Karpas-422 (cell line): Measurements from ENCODE around the gene FBXL16. TPM values are rescaled to one million over a fixed set of nuclear protein-coding genes. Genes with fewer than 3 reads are reported as not detected.
A peak's percentile ranks its signal among the peaks of the same experiment; 100 is the strongest.

Experiments used
- DNase-seq: peaks from one replicate; pipeline ENCODE4 v3.0.0-alpha.2; 2015
- H2AFZ ChIP-seq: fragments of 200-600 bp; sonication (generic); 2 replicates; pipeline ENCODE4 v1.6.1; 2014; ENCODE audit warnings: antibody characterized with exemption, low read length, mixed read lengths
- H3K27ac ChIP-seq: fragments of 200-600 bp; sonication (generic); 2 replicates; pipeline ENCODE4 v1.5.1; 2014; ENCODE audit warnings: mild to moderate bottlenecking, low read length, moderate library complexity
- H3K27me3 ChIP-seq: fragments of 200-600 bp; sonication (generic); 2 replicates; pipeline ENCODE4 v1.6.1; 2014; ENCODE audit warnings: low read length, mixed read lengths
- H3K36me3 ChIP-seq: fragments of 200-600 bp; sonication (generic); 2 replicates; pipeline ENCODE4 v1.6.1; 2014; ENCODE audit warnings: low read length, mixed read lengths; ENCODE audit not compliant: insufficient read depth
- H3K4me1 ChIP-seq: fragments of 200-600 bp; sonication (generic); 2 replicates; pipeline ENCODE4 v1.6.1; 2014; ENCODE audit warnings: mild to moderate bottlenecking, low read length, mixed read lengths
- H3K4me2 ChIP-seq: fragments of 200-600 bp; sonication (generic); 2 replicates; pipeline ENCODE4 v1.6.1; 2014; ENCODE audit warnings: low read length, low read depth, mild to moderate bottlenecking; ENCODE audit not compliant: poor library complexity, severe bottlenecking
- H3K4me3 ChIP-seq: fragments of 200-600 bp; sonication (generic); 2 replicates; pipeline ENCODE4 v1.5.1; 2014; ENCODE audit warnings: mild to moderate bottlenecking, antibody characterized with exemption, low read length, mixed read lengths
- H3K79me2 ChIP-seq: fragments of 200-600 bp; sonication (generic); 2 replicates; pipeline ENCODE4 v1.6.1; 2014; ENCODE audit warnings: mild to moderate bottlenecking, low read length, mixed read lengths
- H3K9ac ChIP-seq: fragments of 200-600 bp; sonication (generic); 2 replicates; pipeline ENCODE4 v1.6.0; 2014; ENCODE audit warnings: low read length
- H3K9me2 ChIP-seq: fragments of 200-600 bp; sonication (generic), shearing (Covaris generic); replicated peaks from 2 replicates; pipeline ENCODE4 v1.6.0; 2014; ENCODE audit warnings: mild to moderate bottlenecking, low read length, moderate library complexity; ENCODE audit not compliant: insufficient read depth
- H3K9me3 ChIP-seq: fragments of 300-700, 200-600 bp; sonication (generic); 2 replicates; pipeline ENCODE4 v1.6.1; 2014; ENCODE audit warnings: low read length, mixed read lengths
- H4K20me1 ChIP-seq: fragments of 200-600 bp; sonication (generic); 2 replicates; pipeline ENCODE4 v1.6.1; 2014; ENCODE audit warnings: mild to moderate bottlenecking, antibody characterized with exemption, low read length, low read depth; ENCODE audit not compliant: insufficient read depth
- total RNA-seq: library from RNA; depleted of rRNA; stranded (reverse); fragments of >200 nt; shearing (Covaris generic); gene quantifications from 2 replicates; pipeline ENCODE4 v1.2.3, GENCODE V29; 2014; ENCODE audit warnings: low replicate concordance

The FBXL16 gene
- total RNA-seq, 1 experiment from 2014 or later: 0.48 TPM

DNA sequence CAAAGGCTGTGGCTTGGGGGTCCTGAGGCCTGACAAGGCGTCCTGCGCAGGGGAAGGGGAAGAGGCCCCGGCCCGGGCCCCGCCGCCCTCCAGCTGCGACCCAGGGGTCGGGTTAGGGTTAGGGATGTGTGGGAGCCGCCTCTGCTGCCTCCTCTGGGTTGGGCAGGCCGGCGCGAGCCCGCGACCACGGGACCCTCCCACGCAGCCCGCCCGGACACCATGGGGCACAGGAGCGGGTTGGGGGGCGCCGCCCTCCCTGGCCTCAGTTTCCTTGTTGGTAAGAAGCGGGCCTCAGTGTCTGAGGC, 34.8 kb upstream of the FBXL16 start:
- H3K4me1 ChIP-seq: peaks cover 41% of the 10 kb centered on the region
- no peak for DNase-seq
- H2AFZ ChIP-seq: no peak overlapping the region

DNA sequence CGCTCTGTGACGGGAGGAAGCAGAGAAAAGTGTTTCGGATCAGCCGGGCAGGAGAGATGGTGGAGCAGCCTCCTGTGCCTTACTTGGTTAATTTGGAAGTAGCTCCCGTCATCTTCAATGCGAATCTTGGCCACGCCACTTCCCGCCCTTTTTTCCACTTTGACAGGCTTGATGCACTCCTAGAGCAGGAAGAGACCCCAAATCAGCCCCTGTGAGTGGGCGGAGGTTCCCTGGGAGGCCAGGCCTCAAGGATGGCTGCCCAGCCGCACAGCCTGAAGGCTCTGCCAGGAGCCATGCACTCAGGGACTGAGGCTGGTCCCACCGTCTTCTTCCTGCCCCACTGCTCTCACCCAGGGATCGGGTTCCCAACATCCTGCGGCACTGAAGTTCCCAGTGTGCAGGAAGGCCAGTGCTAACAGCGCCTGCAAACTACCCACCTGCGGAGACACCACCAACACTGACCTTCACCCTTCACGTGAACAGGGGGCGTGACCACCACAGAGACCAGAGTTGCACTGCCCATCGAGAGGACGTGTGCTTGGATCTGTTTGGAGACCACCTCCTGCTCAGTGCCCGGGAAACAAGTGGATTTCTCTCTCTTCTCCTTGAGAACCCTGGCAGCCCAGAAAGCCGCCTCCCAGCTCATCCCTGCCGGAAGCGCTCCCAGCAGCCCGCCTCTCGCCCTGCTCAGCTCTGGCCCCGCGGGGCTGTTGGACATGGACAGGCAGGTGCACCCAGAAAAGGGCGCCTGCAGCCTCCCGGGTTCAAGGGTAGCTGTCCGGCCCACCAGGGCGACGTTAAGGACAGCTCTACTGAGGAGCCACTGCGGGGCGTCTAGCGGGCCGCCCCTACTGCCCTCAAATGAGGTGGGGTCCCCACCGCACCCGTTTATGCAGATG, 34.2 kb upstream of the FBXL16 start:
- Histone ChIP-seq H3K79me2 (peaks cover 7% of the 10 kb centered on the region; the same call in 1 of the 2 replicates), H3K4me2 (peak overlapping the region; percentile 98), H3K36me3 (0 out of 2 replicates have a peak, but pooled peaks cover 6% of the 10 kb centered on the region), H4K20me1 (no peaks in the 10 kb centered on the region), H3K4me1 (peaks cover 41% of the 10 kb centered on the region), H3K4me3 (peak overlapping the region; percentile 94), H2AFZ (no peak overlapping the region), H3K9ac (peak overlapping the region; percentile 98), H3K27me3 (no peaks in the 10 kb centered on the region), H3K9me2 (no peaks in the 10 kb centered on the region), H3K9me3 (no peaks in the 10 kb centered on the region), H3K27ac (peak overlapping the region; percentile 99)
- DNase-seq: peak; percentile 48

More for the DNA sequence above, 34.8 kb upstream of the FBXL16 start:
- H3K4me2 ChIP-seq: peak overlapping the region; percentile 98
- no peaks in the 10 kb centered on the region for H4K20me1 ChIP-seq
- H3K9me2 ChIP-seq: no peaks in the 10 kb centered on the region
- H3K4me3 ChIP-seq: peak overlapping the region; percentile 94
- H3K36me3 ChIP-seq: 0 out of 2 replicates have a peak, but pooled peaks cover 6% of the 10 kb centered on the region
- peak overlapping the region; percentile 98 for H3K9ac ChIP-seq
- no peaks in the 10 kb centered on the region for H3K9me3 ChIP-seq
- peak overlapping the region; percentile 99 for H3K27ac ChIP-seq
- peaks cover 7% of the 10 kb centered on the region; the same call in 1 of the 2 replicates for H3K79me2 ChIP-seq
- H3K27me3 ChIP-seq: no peaks in the 10 kb centered on the region

DNA sequence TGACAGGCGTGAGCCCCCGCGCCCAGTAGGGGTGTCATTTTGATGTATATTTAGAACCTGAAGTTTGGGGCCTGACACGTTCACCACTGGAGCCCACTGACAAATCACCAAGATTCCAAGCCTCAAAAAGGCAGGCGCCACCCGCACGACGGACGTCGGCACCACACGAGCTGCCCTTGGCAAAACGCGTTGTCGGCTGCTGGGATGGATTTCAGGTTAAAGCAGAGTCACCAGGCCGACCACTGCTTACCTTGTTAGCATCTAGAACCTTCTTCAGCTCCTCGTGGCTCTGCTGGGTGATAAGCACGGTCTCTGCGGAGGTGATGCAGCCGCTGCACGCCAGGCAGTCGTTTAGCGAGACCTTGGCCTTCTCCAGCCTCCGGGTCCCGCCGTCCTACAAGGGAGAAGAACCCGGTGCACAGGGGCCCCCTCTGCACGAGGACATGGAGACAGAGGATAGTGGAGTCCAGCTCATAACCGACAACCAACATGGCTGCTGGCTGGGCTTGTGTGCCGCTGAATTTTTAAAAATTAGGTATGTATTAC, 31.4 kb upstream of the FBXL16 start:
- Histone ChIP-seq H3K4me3 (peak overlapping the region; percentile 64), H3K9me3 (no peaks in the 10 kb centered on the region), H3K27ac (peak overlapping the region; percentile 99), H3K4me1 (peaks cover 41% of the 10 kb centered on the region), H4K20me1 (no peaks in the 10 kb centered on the region), H3K79me2 (peaks cover 7% of the 10 kb centered on the region; the same call in 1 of the 2 replicates), H3K9me2 (no peaks in the 10 kb centered on the region), H3K36me3 (peaks cover 14% of the 10 kb centered on the region; the same call in 1 of the 2 replicates), H3K9ac (peak overlapping the region; percentile 98), H2AFZ (no peak overlapping the region), H3K4me2 (peak overlapping the region; percentile 98), H3K27me3 (no peaks in the 10 kb centered on the region)
- DNase-seq: no peak

GRCh38 chr16:735982-736453, 30.4 kb upstream of the FBXL16 start:
- H3K4me1 ChIP-seq: peaks cover 49% of the 10 kb centered on the region
- H3K27ac ChIP-seq: peak overlapping the region; percentile 99; the same call in 1 of the 2 replicates
- no peak overlapping the region for H3K4me2 ChIP-seq
- no peak overlapping the region for H2AFZ ChIP-seq
- no peaks in the 10 kb centered on the region for H4K20me1 ChIP-seq
- H3K9ac ChIP-seq: no peak overlapping the region
- H3K9me2 ChIP-seq: no peaks in the 10 kb centered on the region
- DNase-seq: no peak
- H3K36me3 ChIP-seq: peaks cover 14% of the 10 kb centered on the region; the same call in 1 of the 2 replicates
- H3K79me2 ChIP-seq: peaks cover 7% of the 10 kb centered on the region; the same call in 1 of the 2 replicates
- no peaks in the 10 kb centered on the region for H3K27me3 ChIP-seq
- no peak overlapping the region for H3K4me3 ChIP-seq
- no peaks in the 10 kb centered on the region for H3K9me3 ChIP-seq

DNA sequence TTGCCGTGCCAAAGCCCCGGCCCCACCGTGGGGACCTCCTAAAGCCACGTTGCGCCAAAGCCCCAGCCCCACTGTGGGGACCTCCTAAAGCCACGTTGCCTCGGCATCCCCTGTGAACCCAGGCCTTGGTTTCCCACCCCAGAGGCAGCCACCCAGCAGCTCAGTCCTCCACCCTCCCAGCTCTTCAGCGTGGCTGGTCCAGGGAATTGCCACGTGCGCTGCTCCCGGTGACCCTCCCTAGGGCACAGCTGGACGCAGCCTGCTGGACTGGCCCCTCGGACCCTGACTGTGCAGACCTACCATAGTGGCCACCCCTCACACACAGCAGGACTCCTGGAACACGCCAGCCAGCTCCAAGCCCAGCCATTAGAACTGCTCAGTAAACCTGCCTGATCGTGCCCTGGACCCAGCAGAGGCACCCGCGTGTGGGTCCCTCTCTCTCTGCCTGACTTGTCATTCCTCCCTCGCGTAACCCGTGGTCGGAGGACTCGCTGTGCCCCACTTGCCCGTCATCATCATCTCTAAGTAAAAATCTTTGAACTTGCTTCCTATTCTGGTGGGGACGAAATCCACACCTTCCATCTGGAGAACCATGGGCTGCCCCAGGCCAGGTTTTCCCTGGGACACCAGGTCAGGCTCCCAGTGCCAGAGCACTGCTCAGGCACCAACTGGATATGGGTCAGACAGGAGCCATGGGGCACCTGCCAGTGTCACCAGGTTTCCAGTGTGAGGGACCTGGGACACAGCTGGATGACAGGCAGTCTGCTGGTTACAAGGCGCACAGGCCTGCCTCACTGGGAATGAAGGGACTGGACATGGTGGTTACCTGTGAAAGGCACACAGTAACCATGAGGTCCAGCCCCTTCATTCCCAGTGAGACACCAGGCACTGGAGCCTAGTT, 29.6 kb upstream of the FBXL16 start:
- no peak overlapping the region for H3K9ac ChIP-seq
- H3K27me3 ChIP-seq: no peaks in the 10 kb centered on the region
- no peaks in the 10 kb centered on the region for H4K20me1 ChIP-seq
- no peaks in the 10 kb centered on the region for H3K9me3 ChIP-seq
- no peak overlapping the region for H3K4me3 ChIP-seq
- peaks cover 15% of the 10 kb centered on the region; the same call in 1 of the 2 replicates for H3K36me3 ChIP-seq
- H3K79me2 ChIP-seq: peaks cover 5% of the 10 kb centered on the region
- H3K4me2 ChIP-seq: no peak overlapping the region
- DNase-seq: no peak
- peak overlapping the region; percentile 99; the same call in 1 of the 2 replicates for H3K27ac ChIP-seq
- peaks cover 55% of the 10 kb centered on the region for H3K4me1 ChIP-seq
- no peaks in the 10 kb centered on the region for H3K9me2 ChIP-seq
- H2AFZ ChIP-seq: no peak overlapping the region

DNA sequence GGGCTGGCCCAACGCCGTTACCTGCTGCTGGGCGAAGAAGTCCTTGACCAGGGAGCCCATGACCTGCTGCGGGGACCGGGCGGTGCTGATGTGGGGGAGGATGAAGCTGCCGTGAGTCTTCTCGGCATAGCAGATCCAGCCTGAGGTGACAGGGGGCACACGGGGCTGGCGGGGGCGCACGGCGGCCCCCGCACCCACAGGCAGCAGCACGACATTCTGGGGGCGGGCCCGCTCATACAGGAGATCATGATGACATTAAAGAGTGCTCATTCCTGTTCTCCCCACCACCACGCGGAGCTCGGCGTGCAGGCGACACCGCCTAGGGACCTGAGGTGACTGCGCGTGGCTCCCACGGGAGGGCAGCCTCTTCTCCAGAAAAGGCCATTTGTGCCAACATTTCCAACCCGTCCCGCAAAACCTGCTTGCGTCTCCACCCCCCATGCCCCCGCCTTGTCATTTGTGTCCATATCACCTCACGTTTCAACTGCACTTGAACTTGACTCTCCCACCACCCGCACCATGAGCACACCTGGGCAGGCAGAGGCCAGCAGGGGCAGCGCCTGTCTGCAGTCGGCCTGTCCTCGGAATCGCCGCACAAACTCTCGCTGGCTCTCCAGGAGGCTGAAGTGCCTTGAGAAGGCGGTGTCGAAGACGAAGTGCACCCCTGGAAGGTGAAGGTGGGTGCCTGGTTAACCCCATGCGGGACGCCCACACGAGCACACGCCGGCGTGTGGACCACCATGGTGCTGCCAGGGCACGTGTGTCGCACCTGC, 28.8 kb upstream of the FBXL16 start:
- H2AFZ ChIP-seq: no peak overlapping the region
- H3K9me2 ChIP-seq: no peaks in the 10 kb centered on the region
- H3K4me1 ChIP-seq: peaks cover 55% of the 10 kb centered on the region
- DNase-seq: no peak
- H3K27me3 ChIP-seq: no peaks in the 10 kb centered on the region
- H3K79me2 ChIP-seq: peaks cover 11% of the 10 kb centered on the region
- H3K9me3 ChIP-seq: no peaks in the 10 kb centered on the region
- H3K36me3 ChIP-seq: peaks cover 17% of the 10 kb centered on the region; the same call in 1 of the 2 replicates
- H4K20me1 ChIP-seq: no peaks in the 10 kb centered on the region
- no peak overlapping the region for H3K4me3 ChIP-seq
- H3K9ac ChIP-seq: no peak overlapping the region
- H3K4me2 ChIP-seq: no peak overlapping the region
- no peak overlapping the region for H3K27ac ChIP-seq

DNA sequence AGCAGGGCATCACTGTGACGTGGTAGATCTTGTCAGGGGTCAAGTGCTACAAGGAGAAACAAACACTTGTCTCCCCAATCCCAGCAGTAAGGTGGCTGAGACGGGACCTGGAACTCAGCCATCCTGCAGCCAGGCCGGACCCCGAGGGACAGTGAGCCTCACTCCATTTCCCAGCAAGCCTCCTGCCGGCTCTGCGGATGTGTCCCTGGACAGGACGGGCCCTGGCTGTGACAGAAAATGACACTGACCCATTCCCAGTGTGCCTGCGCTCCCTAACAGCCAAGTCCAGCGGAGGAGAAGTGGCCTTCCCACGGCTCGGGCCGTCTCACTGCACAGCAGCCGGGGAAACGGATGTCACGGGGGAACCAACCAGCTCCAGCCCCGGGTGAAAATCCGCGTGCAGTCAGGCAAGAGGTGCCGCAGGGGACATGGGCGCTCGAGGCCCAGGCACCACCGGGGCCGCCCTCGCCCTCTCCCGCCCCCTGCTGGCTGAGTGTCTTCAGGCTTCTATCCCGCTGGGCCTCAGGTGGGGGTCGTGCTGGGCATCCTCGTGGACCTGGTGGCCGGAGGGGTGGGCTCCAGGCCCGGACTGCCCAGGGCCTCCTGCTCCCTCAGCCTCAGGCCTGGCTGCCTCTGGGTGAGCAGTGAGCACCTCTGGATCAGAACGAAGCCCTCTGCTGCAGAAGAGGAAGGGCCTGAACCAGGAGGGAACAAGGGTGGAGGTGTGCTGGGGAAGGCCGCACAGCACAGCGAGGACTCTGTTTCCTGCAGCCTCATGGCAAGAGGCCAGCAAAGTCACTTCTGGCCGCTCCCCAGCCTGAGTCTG, 28.0 kb upstream of the FBXL16 start:
- Histone ChIP-seq H3K27me3 (no peaks in the 10 kb centered on the region), H3K9ac (no peak overlapping the region), H3K4me1 (peaks cover 54% of the 10 kb centered on the region), H4K20me1 (no peaks in the 10 kb centered on the region), H3K4me2 (no peak overlapping the region), H3K27ac (no peak overlapping the region), H3K9me2 (no peaks in the 10 kb centered on the region), H3K79me2 (peaks cover 18% of the 10 kb centered on the region), H3K4me3 (no peak overlapping the region), H3K36me3 (peaks cover 17% of the 10 kb centered on the region; the same call in 1 of the 2 replicates), H2AFZ (no peak overlapping the region), H3K9me3 (no peaks in the 10 kb centered on the region)
- DNase-seq: peak; percentile 72
